T-helper 17 cell (primary cell): Measurements from ENCODE around the gene FAM168B. TPM values are rescaled to one million over a fixed set of nuclear protein-coding genes. Genes with fewer than 3 reads are reported as not detected.

ENCODE experiments used
- ATAC-seq: fragments of 150-1000 bp; cut with Tn5 transposase; 2 replicates; pipeline ENCODE4 v1.10.0; 2021; ENCODE audit warnings: mild to moderate bottlenecking, moderate library complexity
- DNase-seq, 3 donors: peaks; one replicate each; pipeline versions ENCODE4 v3.0.0 to v3.0.0-alpha.2; 2020 to 2021
- H3K9me3 ChIP-seq: one replicate; pipeline ENCODE4 v1.7.0; 2013; ENCODE audit warnings: low read length, mild to moderate bottlenecking; ENCODE audit not compliant: control insufficient read depth, poor library complexity, severe bottlenecking
- H3K27ac Mint-ChIP-seq: one replicate; pipeline ENCODE4 v1.8.0; 2022; ENCODE audit warnings: mild to moderate bottlenecking, moderate library complexity, mixed read lengths
- H3K27me3 Mint-ChIP-seq: one replicate; pipeline ENCODE4 v1.8.0; 2022; ENCODE audit warnings: mixed read lengths
- H3K36me3 Mint-ChIP-seq: one replicate; pipeline ENCODE4 v1.8.0; 2022; ENCODE audit warnings: low read depth, mixed read lengths
- H3K4me1 Mint-ChIP-seq: one replicate; pipeline ENCODE4 v1.8.0; 2022; ENCODE audit warnings: mild to moderate bottlenecking, mixed read lengths
- H3K4me3 Mint-ChIP-seq: one replicate; pipeline ENCODE4 v1.8.0; 2022; ENCODE audit warnings: mild to moderate bottlenecking, moderate library complexity, mixed read lengths
- total RNA-seq, 4 donors: library from RNA in 2 of 4; stranded (reverse) in 2 of 4; gene quantifications; one replicate each; pipeline ENCODE4 v1.2.3 and lab custom pipeline; 2022 to 2026

FAM168B gene
- total RNA-seq (10 to 100 TPM; 56.1 to 71.2 TPM), total RNA-seq (lab: John Stamatoyannopoulos, UW) (101 to 185 reads per million in 2 donors)

- DNase-seq: peak; percentile 83 to 89 (median 88)
- H3K36me3 Mint-ChIP-seq: peaks cover 2% of the 10 kb centered on the region
- H3K9me3 ChIP-seq: no peaks in the 10 kb centered on the region
- peak; percentile 88 for ATAC-seq
- H3K27ac Mint-ChIP-seq: peak within 1 kb of the TSS; percentile 98
- no peaks in the 10 kb centered on the region for H3K27me3 Mint-ChIP-seq
- H3K4me3 Mint-ChIP-seq: peak within 1 kb of the TSS; percentile 95
- peaks cover 6% of the 10 kb centered on the region for H3K4me1 Mint-ChIP-seq
Observed at GRCh38 chr2:131093006-131093695, at the start of gene FAM168B. Gene FAM168B (minus strand): TSS chr2:131093460. CDS start chr2:131082646, 10,814 bp downstream.

GRCh38 chr2:131142849-131143248, 49.6 kb upstream of the FAM168B start:
- peaks cover 13% of the 10 kb centered on the region for H3K36me3 Mint-ChIP-seq
- ATAC-seq (no peak), DNase-seq (no peak)
- peak overlapping the region; percentile 77 for H3K27ac Mint-ChIP-seq
- no peaks in the 10 kb centered on the region for H3K9me3 ChIP-seq
- H3K27me3 Mint-ChIP-seq: no peaks in the 10 kb centered on the region
- peaks cover 24% of the 10 kb centered on the region for H3K4me1 Mint-ChIP-seq
- peak overlapping the region; percentile 25 for H3K4me3 Mint-ChIP-seq

- ATAC-seq (no peak), DNase-seq (no peak)
- H3K4me3 Mint-ChIP-seq: no peak overlapping the region
- H3K27me3 Mint-ChIP-seq: no peaks in the 10 kb centered on the region
- no peaks in the 10 kb centered on the region for H3K9me3 ChIP-seq
- H3K36me3 Mint-ChIP-seq: peaks cover 17% of the 10 kb centered on the region
- H3K4me1 Mint-ChIP-seq: peaks cover 27% of the 10 kb centered on the region
- peak overlapping the region; percentile 61 for H3K27ac Mint-ChIP-seq
Observed at GRCh38 chr2:131140581-131140980, 47.3 kb upstream of the FAM168B start.

- no peak for DNase-seq
- Mint-ChIP-seq H3K4me3 (no peak overlapping the region), H3K27me3 (no peaks in the 10 kb centered on the region), H3K27ac (peak overlapping the region; percentile 29), H3K36me3 (peaks cover 14% of the 10 kb centered on the region), H3K4me1 (peaks cover 9% of the 10 kb centered on the region)
- ATAC-seq: no peak
- H3K9me3 ChIP-seq: no peaks in the 10 kb centered on the region
Observed at GRCh38 chr2:131132729-131133128, 39.5 kb upstream of the FAM168B start.

GRCh38 chr2:131130298-131130596, 37.0 kb upstream of the FAM168B start:
- Mint-ChIP-seq H3K27me3 (no peaks in the 10 kb centered on the region), H3K4me1 (peaks cover 3% of the 10 kb centered on the region), H3K27ac (no peak overlapping the region), H3K4me3 (no peak overlapping the region), H3K36me3 (peaks cover 13% of the 10 kb centered on the region)
- H3K9me3 ChIP-seq: no peaks in the 10 kb centered on the region
- no peak for DNase-seq
- no peak for ATAC-seq

- Mint-ChIP-seq H3K4me1 (peaks cover 4% of the 10 kb centered on the region), H3K36me3 (peaks cover 11% of the 10 kb centered on the region)
- no peak for ATAC-seq
Observed at GRCh38 chr2:131127981-131128380, 34.7 kb upstream of the FAM168B start.

GRCh38 chr2:131127076-131127475, 33.8 kb upstream of the FAM168B start:
- no peak for DNase-seq
- Mint-ChIP-seq H3K27ac (no peak overlapping the region), H3K4me1 (peaks cover 6% of the 10 kb centered on the region), H3K36me3 (peaks cover 11% of the 10 kb centered on the region), H3K27me3 (no peaks in the 10 kb centered on the region), H3K4me3 (no peak overlapping the region)
- H3K9me3 ChIP-seq: no peaks in the 10 kb centered on the region
- ATAC-seq: no peak

More at GRCh38 chr2:131127981-131128380, 34.7 kb upstream of the FAM168B start:
- H3K27ac Mint-ChIP-seq: no peak overlapping the region
- no peaks in the 10 kb centered on the region for H3K9me3 ChIP-seq
- no peak for DNase-seq
- no peaks in the 10 kb centered on the region for H3K27me3 Mint-ChIP-seq
- no peak overlapping the region for H3K4me3 Mint-ChIP-seq

- no peaks in the 10 kb centered on the region for H3K9me3 ChIP-seq
- Mint-ChIP-seq H3K4me3 (no peak overlapping the region), H3K4me1 (peaks cover 6% of the 10 kb centered on the region), H3K27ac (no peak overlapping the region), H3K27me3 (no peaks in the 10 kb centered on the region), H3K36me3 (peaks cover 11% of the 10 kb centered on the region)
- DNase-seq: no peak
- no peak for ATAC-seq
Observed at GRCh38 chr2:131126436-131126835, 33.2 kb upstream of the FAM168B start.

GRCh38 chr2:131125195-131125757, 32.0 kb upstream of the FAM168B start:
- no peak overlapping the region for H3K27ac Mint-ChIP-seq
- H3K36me3 Mint-ChIP-seq: peaks cover 14% of the 10 kb centered on the region
- no peaks in the 10 kb centered on the region for H3K9me3 ChIP-seq
- ATAC-seq: no peak
- peaks cover 12% of the 10 kb centered on the region for H3K4me1 Mint-ChIP-seq
- no peaks in the 10 kb centered on the region for H3K27me3 Mint-ChIP-seq
- no peak overlapping the region for H3K4me3 Mint-ChIP-seq
- no peak for DNase-seq

GRCh38 chr2:131123192-131123591, 29.9 kb upstream of the FAM168B start:
- Mint-ChIP-seq H3K4me3 (no peak overlapping the region), H3K4me1 (peaks cover 14% of the 10 kb centered on the region), H3K27me3 (no peaks in the 10 kb centered on the region), H3K27ac (no peak overlapping the region), H3K36me3 (peaks cover 6% of the 10 kb centered on the region)
- H3K9me3 ChIP-seq: no peaks in the 10 kb centered on the region
- ATAC-seq (no peak), DNase-seq (no peak)

GRCh38 chr2:131122496-131122895, 29.2 kb upstream of the FAM168B start:
- H3K36me3 Mint-ChIP-seq: peaks cover 6% of the 10 kb centered on the region

GRCh38 chr2:131121464-131121863, 28.2 kb upstream of the FAM168B start:
- peaks cover 6% of the 10 kb centered on the region for H3K36me3 Mint-ChIP-seq
- no peaks in the 10 kb centered on the region for H3K9me3 ChIP-seq
- peaks cover 19% of the 10 kb centered on the region for H3K4me1 Mint-ChIP-seq
- no peaks in the 10 kb centered on the region for H3K27me3 Mint-ChIP-seq
- no peak for DNase-seq
- no peak for ATAC-seq
- no peak overlapping the region for H3K4me3 Mint-ChIP-seq
- no peak overlapping the region for H3K27ac Mint-ChIP-seq

More at GRCh38 chr2:131122496-131122895, 29.2 kb upstream of the FAM168B start:
- no peak overlapping the region for H3K4me3 Mint-ChIP-seq
- peaks cover 16% of the 10 kb centered on the region for H3K4me1 Mint-ChIP-seq
- no peaks in the 10 kb centered on the region for H3K27me3 Mint-ChIP-seq
- DNase-seq (no peak), ATAC-seq (no peak)
- H3K27ac Mint-ChIP-seq: no peak overlapping the region
- no peaks in the 10 kb centered on the region for H3K9me3 ChIP-seq

- H3K4me1 Mint-ChIP-seq: peaks cover 19% of the 10 kb centered on the region
- peak overlapping the region; percentile 14 for H3K27ac Mint-ChIP-seq
- no peak for ATAC-seq
- H3K36me3 Mint-ChIP-seq: peaks cover 4% of the 10 kb centered on the region
- no peaks in the 10 kb centered on the region for H3K9me3 ChIP-seq
- H3K4me3 Mint-ChIP-seq: no peak overlapping the region
- H3K27me3 Mint-ChIP-seq: no peaks in the 10 kb centered on the region
- DNase-seq: no peak
Observed at GRCh38 chr2:131120815-131121317, 27.6 kb upstream of the FAM168B start.

- DNase-seq (no peak), ATAC-seq (no peak)
- Mint-ChIP-seq H3K4me3 (no peak overlapping the region), H3K27me3 (no peaks in the 10 kb centered on the region), H3K27ac (peak overlapping the region; percentile 24), H3K4me1 (peaks cover 36% of the 10 kb centered on the region), H3K36me3 (peaks cover 4% of the 10 kb centered on the region)
- no peaks in the 10 kb centered on the region for H3K9me3 ChIP-seq
Observed at GRCh38 chr2:131115752-131116151, 22.5 kb upstream of the FAM168B start.
